Neutrophil (primary cell): Measurements from ENCODE around the gene KLHL29.

Source experiments
- H3K27ac ChIP-seq: fragments of 200-600 bp; sonication (generic); 2 replicates; pipeline ENCODE4 v1.5.1; 2016; ENCODE audit warnings: mild to moderate bottlenecking, moderate library complexity
- H3K27me3 ChIP-seq: fragments of 200-600 bp; sonication (generic); 2 replicates; pipeline ENCODE4 v1.6.0; 2016; ENCODE audit warnings: mild to moderate bottlenecking
- H3K36me3 ChIP-seq: fragments of 200-600 bp; sonication (generic); 2 replicates; pipeline ENCODE4 v1.5.1; 2017
- H3K4me1 ChIP-seq, 2 experiments: fragments of 200-600 bp in 1 of 2; sonication (generic) in 1 of 2; 1 replicate in 1 of 2; 2 replicates in 1 of 2; pipeline versions ENCODE4 v1.5.1 to v1.6.1; 2013 to 2016; ENCODE audit warnings: low read depth in 1 of 2, low read length in 1 of 2, mild to moderate bottlenecking in 1 of 2, moderate library complexity in 1 of 2; ENCODE audit not compliant: control insufficient read depth in 1 of 2, insufficient read depth in 1 of 2
- H3K4me3 ChIP-seq, 2 experiments: fragments of 200-600 bp in 1 of 2; sonication (generic) in 1 of 2; 1 replicate in 1 of 2; 2 replicates in 1 of 2; pipeline ENCODE4 v1.5.1; 2013 to 2016; ENCODE audit warnings: low read depth in 1 of 2, low read length in 1 of 2, mild to moderate bottlenecking in 1 of 2, moderate library complexity in 1 of 2
- H3K9me3 ChIP-seq: fragments of 200-600 bp; sonication (generic); 2 replicates; pipeline ENCODE4 v1.5.1; 2016
- CTCF ChIP-seq: fragments of 200-600 bp; sonication (generic); IDR thresholded peaks from 2 replicates; pipeline ENCODE4 v1.5.1; 2016; ENCODE audit warnings: antibody characterized with exemption

Gene KLHL29

GRCh38 chr2:23456881-23457760 lies 72.1 kb downstream of the KLHL29 start:
- Histone ChIP-seq H3K27me3 (peaks cover 76% of the 10 kb centered on the region), H3K4me1 (no peaks in the 10 kb centered on the region), H3K9me3 (no peaks in the 10 kb centered on the region), H3K4me3 (no peak overlapping the region), H3K27ac (no peak overlapping the region), H3K36me3 (no peaks in the 10 kb centered on the region)
- no peak for TF ChIP-seq CTCF

GRCh38 chr2:23457990-23458682 lies 73.2 kb downstream of the KLHL29 start:
- TF ChIP-seq CTCF, result no peak
- Histone ChIP-seq H3K27ac (no peak overlapping the region), H3K9me3 (no peaks in the 10 kb centered on the region), H3K27me3 (peaks cover 75% of the 10 kb centered on the region), H3K36me3 (no peaks in the 10 kb centered on the region), H3K4me1 (no peaks in the 10 kb centered on the region), H3K4me3 (no peak overlapping the region)

GRCh38 chr2:23459032-23459431 lies 74.1 kb downstream of the KLHL29 start:
- TF ChIP-seq CTCF, result no peak
- H3K4me3 ChIP-seq, result no peak overlapping the region
- no peaks in the 10 kb centered on the region for H3K36me3 ChIP-seq
- peaks cover 75% of the 10 kb centered on the region for H3K27me3 ChIP-seq
- H3K4me1 ChIP-seq, result no peaks in the 10 kb centered on the region
- no peak overlapping the region for H3K27ac ChIP-seq
- H3K9me3 ChIP-seq, result no peaks in the 10 kb centered on the region

GRCh38 chr2:23460228-23460627 lies 75.2 kb downstream of the KLHL29 start:
- no peak for TF ChIP-seq CTCF
- Histone ChIP-seq H3K4me1 (no peaks in the 10 kb centered on the region), H3K27ac (no peak overlapping the region), H3K27me3 (peaks cover 73% of the 10 kb centered on the region), H3K4me3 (no peak overlapping the region), H3K36me3 (no peaks in the 10 kb centered on the region), H3K9me3 (no peaks in the 10 kb centered on the region)

- Histone ChIP-seq H3K27me3 (peaks cover 75% of the 10 kb centered on the region), H3K4me3 (no peak overlapping the region), H3K4me1 (no peaks in the 10 kb centered on the region), H3K9me3 (no peaks in the 10 kb centered on the region), H3K36me3 (no peaks in the 10 kb centered on the region), H3K27ac (no peak overlapping the region)
- no peak for TF ChIP-seq CTCF
Measured at GRCh38 chr2:23460993-23461392, 76.0 kb downstream of the KLHL29 start.
